GM12875 (cell line): Measurements from ENCODE around the gene KRTAP2-4.
"Not testable (repeated sequence)": the region's sequence is repeated elsewhere in the genome, so short reads cannot be mapped to it uniquely, and the experiment has no call there.

Source experiments
- H3K4me3 ChIP-seq: one replicate; pipeline ENCODE4 v1.5.1; 2011; ENCODE audit warnings: low read depth, low read length, control low read depth
- TF ChIP-seq, protein P1 (sequence below): IDR thresholded peaks from 2 replicates; pipeline ENCODE4 v1.5.1; 2011; ENCODE audit warnings: low read depth, mild to moderate bottlenecking, control low read depth, inconsistent platforms, low read length, moderate library complexity, borderline replicate concordance; ENCODE audit not compliant: insufficient read depth

The KRTAP2-4 gene

DNA sequence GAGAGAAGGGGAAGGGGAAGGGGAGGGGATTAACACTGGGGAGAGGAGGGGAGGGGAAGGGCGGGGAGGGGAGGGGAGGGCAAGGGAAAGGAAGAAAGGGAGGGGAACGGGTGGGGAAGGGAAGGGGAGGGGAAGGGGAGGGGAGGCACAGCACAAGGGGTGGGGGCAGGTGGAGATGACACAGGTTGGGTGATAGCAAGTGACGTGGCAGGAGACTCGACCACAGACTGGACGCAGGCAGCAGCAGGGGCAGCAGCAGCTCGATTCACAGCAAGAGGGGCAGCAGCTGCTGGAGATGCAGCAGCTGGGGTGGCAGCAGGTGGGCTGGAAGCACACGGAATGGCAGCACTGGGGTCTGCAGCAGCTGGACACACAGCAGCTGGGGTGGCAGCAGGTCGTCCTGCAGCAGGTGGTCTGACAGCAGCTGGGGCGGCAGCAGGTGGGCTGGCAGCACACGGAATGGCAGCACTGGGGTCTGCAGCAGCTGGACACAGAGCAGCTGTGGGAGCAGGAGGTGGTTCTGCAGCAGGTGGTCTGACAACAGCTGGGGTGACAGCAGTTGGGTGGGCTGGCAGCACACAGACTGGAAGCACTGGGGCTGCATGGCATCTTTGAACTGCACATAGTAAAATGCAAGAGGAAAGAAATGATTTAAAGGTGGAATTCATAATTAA lies 36.0 kb upstream of the KRTAP2-4 start, which contains the start of gene KRTAP4-16:
KRTAP4-16 (minus strand) TSS at position 624 of the 674 bp plus-strand sequence; CDS start at position 624, 0 bp downstream.
- TF ChIP-seq, protein P1, sequence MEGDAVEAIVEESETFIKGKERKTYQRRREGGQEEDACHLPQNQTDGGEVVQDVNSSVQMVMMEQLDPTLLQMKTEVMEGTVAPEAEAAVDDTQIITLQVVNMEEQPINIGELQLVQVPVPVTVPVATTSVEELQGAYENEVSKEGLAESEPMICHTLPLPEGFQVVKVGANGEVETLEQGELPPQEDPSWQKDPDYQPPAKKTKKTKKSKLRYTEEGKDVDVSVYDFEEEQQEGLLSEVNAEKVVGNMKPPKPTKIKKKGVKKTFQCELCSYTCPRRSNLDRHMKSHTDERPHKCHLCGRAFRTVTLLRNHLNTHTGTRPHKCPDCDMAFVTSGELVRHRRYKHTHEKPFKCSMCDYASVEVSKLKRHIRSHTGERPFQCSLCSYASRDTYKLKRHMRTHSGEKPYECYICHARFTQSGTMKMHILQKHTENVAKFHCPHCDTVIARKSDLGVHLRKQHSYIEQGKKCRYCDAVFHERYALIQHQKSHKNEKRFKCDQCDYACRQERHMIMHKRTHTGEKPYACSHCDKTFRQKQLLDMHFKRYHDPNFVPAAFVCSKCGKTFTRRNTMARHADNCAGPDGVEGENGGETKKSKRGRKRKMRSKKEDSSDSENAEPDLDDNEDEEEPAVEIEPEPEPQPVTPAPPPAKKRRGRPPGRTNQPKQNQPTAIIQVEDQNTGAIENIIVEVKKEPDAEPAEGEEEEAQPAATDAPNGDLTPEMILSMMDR: no peak

DNA sequence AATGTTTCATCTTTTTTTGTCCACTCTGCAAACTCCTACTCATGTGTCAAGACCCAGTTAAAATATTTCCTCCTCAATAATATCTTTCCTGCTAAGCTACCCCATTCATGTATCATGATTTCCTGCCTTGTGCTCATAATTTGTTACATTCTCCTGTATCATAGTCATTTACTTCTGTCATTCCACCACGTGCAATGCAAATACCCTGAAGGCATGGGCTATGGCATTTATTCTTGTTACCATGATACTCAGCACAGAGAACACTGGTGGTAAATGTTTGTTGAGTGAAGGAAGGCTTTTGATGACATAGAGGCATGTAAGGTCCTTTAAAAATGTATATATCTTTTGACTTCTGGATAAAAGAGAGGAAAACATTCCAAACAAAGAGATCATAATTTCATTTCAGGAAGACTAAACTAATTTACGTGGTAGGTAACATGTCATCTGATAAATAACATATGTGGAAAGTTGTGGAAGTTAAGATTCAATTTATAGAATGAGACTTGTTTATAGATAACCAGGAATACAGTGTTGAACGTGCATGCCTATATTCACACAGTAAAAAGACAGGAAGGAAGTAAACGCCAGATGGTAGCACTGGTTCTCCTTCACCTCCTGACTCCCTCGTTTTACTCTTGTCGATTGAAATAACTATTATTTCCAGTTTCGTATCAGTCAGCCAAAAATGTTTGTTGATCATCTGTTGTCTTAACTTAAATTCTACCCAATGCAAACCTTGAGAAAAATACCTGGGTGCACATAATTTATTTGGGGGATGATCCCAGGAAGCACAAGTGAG lies 34.2 kb upstream of the KRTAP2-4 start:
- not testable (repeated sequence) for H3K4me3 ChIP-seq

More for the DNA sequence above, 36.0 kb upstream of the KRTAP2-4 start, which contains the start of gene KRTAP4-16:
- no peak within 1 kb of the TSS for H3K4me3 ChIP-seq

DNA sequence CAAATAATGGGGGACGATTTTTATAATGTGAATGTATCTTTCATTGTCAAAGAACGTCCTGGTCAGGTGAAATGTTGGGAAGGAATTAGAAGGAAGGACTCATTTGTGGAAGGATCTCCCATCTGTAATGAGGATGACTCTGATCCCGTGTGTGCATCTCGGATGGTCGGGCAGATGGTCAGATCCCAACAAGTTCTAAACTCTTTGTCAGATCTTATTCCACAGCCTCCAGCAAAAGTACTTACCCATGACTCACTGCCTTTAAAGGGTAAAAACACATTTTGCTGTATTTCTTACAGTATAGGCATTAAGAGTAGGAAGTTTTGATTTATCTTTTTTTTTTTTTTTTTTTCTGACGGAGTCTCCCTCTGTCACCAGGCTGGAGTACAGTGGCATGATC lies 32.8 kb upstream of the KRTAP2-4 start:
- TF ChIP-seq, protein P1: no peak
- no peak overlapping the region for H3K4me3 ChIP-seq

DNA sequence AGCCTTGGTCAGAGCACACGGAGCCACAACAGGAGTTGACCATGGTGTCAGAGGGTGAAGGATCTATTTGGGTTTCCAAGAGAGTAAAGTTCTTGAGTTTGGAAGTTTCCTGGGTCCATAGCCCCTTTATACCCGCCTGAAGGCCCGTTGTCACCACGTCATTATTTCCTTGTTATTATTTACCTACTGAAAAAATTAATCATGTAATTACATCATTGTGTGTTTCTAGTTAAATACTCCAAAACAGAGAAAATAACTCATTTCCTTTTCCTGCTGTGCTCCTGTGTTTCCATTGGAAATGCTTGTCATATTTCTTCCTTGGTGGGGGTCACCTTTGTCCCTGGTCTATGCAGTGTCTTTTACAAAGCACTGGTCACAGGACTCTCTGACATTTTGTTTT lies 32.4 kb upstream of the KRTAP2-4 start, which contains the start of gene KRTAP4-8:
KRTAP4-8 (minus strand) TSS at position 101 of the 400 bp plus-strand sequence; CDS start at position 43, 58 bp downstream.
- TF ChIP-seq, protein P1: no peak
- H3K4me3 ChIP-seq: no peak within 1 kb of the TSS

DNA sequence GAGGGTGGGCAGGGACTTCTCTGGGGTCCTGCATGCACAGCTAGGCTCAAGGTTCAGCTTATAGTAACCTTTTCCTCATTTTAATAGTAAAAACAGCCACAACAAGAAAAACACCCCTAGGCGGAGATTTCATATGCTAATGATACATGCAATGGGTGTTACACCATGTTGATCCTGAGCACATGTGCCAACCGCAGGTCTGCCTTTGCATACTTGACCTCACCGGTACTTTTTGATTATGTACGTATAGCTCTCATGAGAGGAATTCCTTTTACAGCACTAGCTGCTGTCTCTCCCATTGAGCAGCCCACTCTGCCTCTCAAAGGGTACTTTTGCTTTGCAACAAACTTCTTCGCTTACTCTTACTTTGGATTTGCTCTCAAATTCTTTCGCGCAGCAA lies 30.4 kb upstream of the KRTAP2-4 start:
- H3K4me3 ChIP-seq: no peak overlapping the region
- TF ChIP-seq, protein P1: no peak

DNA sequence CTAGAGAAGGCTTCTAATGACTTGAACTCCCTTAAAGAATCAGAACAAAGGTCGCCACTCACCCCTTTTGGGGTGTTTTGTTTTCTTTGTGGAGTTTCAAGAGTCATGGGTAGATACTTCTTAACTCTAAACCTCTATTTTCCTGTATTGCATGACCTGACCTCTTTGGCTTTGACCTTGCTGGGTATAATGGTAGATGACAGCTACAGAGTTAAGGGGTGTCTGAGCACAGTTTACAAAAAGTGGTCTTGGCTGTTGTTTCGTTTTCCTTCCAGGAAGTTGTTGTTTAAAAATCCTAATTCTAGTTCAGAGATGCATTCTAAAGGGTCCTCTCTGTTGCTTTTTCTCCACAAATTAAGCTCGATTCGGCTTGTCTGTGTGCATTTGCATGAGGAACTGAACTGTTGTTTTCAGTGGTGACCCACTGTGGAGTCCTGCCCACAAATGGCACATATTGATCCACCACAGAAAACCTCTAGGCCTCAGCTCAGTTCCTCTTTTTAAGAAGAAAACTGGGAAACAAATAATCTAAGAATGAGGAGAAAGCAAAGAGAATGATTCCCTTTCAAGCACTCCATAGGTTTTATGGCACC lies 23.2 kb upstream of the KRTAP2-4 start:
- not testable (repeated sequence) for H3K4me3 ChIP-seq

DNA sequence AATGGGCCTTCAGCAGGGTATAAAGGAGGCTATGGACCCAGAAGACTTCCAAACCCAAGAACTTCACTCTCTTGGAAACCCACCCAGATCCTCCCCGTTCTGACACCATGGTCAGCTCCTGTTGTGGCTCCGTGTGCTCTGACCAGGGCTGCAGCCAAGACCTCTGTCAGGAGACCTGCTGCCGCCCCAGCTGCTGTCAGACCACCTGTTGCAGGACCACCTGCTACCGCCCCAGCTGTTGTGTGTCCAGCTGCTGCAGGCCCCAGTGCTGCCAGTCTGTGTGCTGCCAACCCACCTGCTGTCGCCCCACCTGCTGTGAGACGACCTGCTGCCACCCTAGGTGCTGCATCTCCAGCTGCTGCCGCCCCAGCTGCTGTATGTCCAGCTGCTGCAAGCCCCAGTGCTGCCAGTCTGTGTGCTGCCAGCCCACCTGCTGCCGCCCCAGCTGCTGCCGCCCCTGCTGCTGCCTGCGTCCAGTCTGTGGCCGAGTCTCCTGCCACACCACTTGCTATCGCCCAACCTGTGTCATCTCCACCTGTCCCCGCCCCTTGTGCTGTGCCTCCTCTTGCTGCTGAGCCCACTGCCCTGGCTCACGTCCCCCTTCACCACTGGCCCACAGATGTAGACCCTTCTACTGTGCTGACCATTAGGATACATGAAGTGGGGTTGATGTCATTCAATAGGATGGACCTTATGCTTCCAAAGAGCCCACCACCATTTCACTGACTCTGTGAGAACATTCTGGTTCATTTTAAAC lies 18.6 kb upstream of the KRTAP2-4 start, which contains the start of gene KRTAP4-7:
KRTAP4-7 (plus strand) TSS at position 51 of the 757 bp plus-strand sequence; CDS start at position 108, 57 bp downstream.
- not testable (repeated sequence) for H3K4me3 ChIP-seq

DNA sequence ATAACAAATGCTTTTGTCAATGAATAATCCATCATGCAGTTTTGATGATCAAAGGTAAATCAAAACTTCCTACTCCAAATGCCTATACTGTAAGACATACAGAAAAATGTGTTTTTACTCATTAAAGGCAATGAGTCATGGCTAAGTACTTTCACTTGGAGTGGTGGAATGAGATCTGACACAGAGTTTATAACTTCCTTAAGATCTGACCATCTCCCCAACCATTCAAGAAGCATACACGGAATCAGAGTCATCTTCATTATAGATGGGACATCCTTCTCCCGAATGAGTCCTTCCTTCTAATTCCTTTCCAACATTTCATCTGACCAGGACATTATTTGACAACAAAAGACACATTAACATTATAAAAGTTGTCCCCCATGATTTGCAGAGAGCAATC lies 17.7 kb upstream of the KRTAP2-4 start:
- not testable (repeated sequence) for H3K4me3 ChIP-seq

DNA sequence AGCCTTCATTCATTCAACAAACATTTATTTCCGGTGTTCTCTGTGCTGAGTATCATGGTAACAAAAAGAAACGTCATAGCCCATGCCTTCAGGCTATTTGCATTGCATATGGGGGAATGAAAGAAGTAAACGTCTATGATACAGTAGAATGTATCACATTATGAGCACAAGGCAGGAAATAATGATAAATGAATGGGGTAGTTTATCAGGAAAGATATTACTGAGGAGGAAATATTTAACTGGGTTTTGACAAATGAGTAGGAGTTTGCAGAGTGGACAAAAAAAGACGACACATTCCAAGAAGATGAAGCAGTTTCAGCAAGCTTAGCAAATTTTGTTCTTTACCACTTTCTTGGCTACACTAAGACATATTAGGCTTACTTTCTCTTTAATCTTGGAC lies 16.9 kb upstream of the KRTAP2-4 start:
- no peak overlapping the region for H3K4me3 ChIP-seq
- TF ChIP-seq, protein P1: no peak
